Head of caudate nucleus (tissue), 42 donors: Measurements from ENCODE around the gene NES.

Experiments used
- DNase-seq, 42 donors: peaks; one replicate each; pipeline versions ENCODE4 v3.0.0 to v3.0.0-alpha.2; 2020 to 2021; ENCODE audit warnings: mixed read lengths in 7 of 42
- intact Hi-C: fragments of 100-400 bp; cut with DNase I; formaldehyde crosslinking; loops from one replicate; pipeline ENCODE4 v1.15.0; 2022

The NES gene

GRCh38 chr1:156689953-156690674 lies 12.9 kb upstream of the NES start:
- no peak for DNase-seq
- intact Hi-C loops: loop anchor here (5.0 kb wide), 1 partner anchor 37 kb away; the partner anchor contains the start of genes ISG20L2 and METTL25B

DNA sequence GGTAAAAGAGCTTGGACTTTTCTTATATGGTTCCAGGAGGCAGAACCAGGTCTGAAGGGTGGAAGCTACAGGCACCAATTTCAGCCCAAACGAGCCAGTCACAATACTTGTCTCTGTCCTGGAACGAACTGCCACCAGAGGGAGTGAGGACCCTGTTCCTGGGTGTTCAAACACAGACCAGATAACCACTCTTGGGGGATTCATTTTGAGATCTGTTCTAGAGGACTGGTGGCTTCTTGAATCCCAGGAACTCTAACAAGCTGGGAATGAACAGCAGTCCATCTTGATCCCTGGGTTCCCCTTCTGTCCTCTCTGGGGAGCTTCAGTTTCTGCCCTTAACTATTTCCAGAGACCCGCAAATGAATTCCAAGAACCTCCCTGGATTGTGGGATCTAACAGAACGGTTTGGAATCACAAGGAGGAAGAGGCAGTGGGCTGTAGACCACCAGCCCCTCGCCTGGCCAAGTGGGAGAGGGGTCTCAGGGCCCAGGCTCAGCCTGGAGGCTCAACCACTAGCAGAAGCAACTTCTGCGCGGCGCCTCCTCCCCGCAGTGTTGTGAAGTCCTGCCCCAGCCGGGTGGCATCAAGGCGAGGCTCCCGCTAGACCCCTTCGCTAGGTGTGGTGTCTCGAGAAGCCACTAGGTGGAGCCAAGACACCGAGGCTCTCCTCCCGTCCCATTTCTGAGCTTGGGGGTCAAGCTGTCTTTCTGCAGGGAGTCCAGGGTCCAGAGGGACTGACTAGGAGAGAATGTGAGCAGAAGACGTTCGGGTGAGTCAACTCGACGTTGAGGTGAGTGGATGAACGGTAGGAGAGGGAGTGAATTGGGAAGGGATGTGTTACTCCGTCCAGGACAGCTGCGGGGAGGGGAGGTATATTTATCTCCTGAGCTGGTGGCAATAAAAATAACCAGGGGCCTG lies 12.1 kb upstream of the NES start:
- intact Hi-C loops: loop anchor here (5.0 kb wide), 1 partner anchor 38 kb away; the partner anchor contains the start of genes ISG20L2 and METTL25B
- DNase-seq: peak; percentile 54 to 89 (median 76)

GRCh38 chr1:156684227-156684782 lies 7.1 kb upstream of the NES start:
- intact Hi-C loops: no loop called here
- no peak for DNase-seq

GRCh38 chr1:156682166-156682890 lies 5.1 kb upstream of the NES start:
- intact Hi-C loops: no loop called here
- no peak for DNase-seq

GRCh38 chr1:156681196-156681960 lies 4.2 kb upstream of the NES start:
- intact Hi-C loops: no loop called here
- DNase-seq: no peak

DNA sequence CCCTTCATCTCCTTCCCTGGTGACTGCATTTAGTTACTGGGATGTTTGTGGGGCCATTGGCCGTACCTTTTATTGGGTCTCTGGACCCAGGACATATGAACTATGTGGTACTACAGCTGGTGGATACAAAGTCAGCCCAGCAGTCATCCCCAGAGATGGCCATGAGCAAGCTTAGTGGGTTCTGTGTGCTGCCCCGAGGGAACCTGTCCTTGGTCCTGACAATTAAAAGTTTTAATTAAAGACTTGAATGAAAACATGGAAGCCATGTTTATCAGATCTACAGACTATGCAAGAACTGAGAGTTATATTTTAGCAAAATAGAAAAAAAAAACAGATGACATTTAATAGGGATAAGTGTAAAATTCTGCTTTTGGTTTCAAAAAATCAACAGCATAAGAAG lies 2.8 kb upstream of the NES start:
- intact Hi-C loops: no loop called here

GRCh38 chr1:156677616-156678596 lies 699 bp upstream of the NES start:
- DNase-seq: peak in 41 of 42 donors; percentile 58 to 92 (median 79)
- intact Hi-C loops: loop anchor here (1.0 kb wide), 1 partner anchor 18 kb away; no protein-coding TSS in a partner anchor

More for the DNA sequence above, 2.8 kb upstream of the NES start:
- DNase-seq: no peak

DNA sequence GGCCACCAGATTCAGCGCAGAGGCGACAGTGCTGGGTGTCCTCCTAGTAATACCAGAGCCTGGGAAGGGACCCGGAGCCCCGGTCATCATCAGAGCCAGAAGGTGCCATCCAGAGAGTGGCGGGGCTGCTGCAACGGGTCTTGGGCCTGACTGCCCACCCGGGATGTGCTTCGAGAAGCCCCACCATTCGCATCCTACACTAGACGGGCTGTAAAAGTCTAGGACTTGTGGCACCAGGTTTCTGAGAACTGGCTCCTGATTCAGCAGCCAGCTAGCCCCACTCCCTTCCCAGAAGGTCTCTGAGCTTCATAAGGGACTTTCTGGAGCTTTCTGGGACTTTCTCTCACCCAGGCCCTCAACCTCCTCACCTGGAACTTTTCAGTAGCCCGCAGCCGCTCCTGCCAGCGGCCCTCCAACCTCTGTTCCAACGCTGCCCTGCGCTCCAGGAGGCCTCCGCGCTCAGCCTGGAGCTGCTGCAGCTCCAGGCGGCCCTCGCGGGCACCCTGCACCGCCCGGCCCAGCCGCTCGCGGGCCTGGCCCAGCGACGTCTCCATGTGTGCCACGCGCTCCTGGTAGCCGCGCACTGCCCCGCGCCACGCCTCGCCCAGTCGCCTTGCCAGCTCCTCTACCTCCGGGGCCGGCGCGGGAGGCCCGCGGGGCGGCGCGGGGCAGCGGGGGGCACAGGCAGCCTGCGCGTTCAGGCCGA lies 940 bp downstream of the NES start:
- intact Hi-C loops: no loop called here
- no peak for DNase-seq

- peak in 1 of 42 donors; percentile 63 for DNase-seq
Observed at GRCh38 chr1:156675210-156676113, 1.7 kb downstream of the NES start.

DNA sequence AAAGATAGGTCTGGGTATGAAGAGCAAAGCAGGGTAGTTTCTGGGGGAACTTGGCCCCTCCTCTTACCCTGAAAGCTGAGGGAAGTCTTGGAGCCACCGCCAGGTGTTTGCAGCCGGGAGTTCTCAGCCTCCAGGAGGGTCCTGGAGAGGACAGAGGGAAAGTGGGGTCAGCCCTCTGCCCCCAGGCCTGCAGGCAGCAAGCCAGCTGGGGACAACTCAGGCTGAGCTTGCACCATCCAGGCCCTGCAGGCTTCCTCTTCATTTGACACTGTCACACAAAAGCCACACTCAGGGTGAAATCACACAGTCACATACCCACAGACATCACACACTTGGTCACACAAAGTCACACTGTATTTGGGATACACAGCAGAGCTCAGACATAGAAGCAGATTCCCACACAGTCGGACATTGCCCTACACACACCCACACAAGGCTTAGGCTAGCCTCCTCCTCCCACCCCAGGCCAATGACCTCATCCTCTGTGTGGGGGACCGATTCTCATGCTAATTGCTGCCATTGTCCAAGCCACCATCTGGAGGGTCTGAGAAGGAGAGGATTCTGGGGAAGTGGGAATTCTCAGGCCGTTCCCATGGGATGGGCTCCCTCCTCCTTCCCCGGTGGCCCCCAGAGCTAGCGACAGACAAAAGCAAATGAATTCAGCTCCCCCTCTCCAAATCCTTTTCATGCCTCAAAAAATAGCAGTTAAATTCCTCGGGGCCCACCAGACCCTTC lies 3.7 kb downstream of the NES start:
- intact Hi-C loops: no loop called here
- DNase-seq: peak in 35 of 42 donors; percentile 28 to 86 (median 64)

More at GRCh38 chr1:156675210-156676113, 1.7 kb downstream of the NES start:
- intact Hi-C loops: no loop called here

DNA sequence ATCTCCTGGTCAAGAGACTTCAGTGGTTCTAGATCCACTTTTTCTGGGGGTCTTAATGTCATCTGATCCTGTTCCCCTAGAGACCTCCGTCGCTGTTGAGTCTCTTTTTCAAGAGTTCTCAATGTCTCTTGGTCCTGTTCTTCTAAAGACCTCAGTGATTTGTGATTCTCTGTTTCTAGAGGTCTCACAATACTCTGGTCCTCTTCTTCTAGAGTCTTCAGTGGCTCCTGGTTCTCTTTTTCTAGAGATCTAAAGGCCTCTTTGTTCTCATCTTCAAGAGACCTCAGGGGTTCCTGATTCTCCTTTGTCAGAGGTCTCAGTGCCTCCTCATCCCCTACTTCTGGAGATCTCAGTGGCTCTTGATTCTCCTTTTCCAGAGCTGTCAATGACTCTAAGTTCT lies 5.4 kb downstream of the NES start:
- no peak for DNase-seq
- intact Hi-C loops: no loop called here

DNA sequence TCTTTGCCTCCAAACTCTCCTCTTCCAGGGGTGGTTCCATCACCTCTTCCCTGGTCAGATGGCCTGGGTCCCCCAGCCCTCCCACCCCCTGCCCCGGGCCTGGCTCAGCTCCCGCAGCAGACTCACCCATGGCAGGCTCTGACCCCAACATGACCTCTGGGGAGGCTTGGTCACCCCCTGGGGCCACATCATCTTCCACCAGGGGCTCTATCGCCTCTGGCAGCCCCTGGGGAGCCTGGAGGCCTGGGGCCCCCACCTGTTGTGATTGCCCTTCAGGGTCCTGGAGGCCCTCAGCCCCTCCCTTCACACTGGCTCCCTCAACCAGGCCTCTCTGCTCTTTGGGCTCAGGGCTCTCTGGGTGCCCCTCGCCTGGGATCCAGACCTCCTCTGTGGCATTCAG lies 6.4 kb downstream of the NES start:
- no peak for DNase-seq
- intact Hi-C loops: no loop called here

GRCh38 chr1:156670359-156670758 lies 6.8 kb downstream of the NES start:
- intact Hi-C loops: no loop called here

GRCh38 chr1:156669794-156670193 lies 7.4 kb downstream of the NES start:
- intact Hi-C loops: no loop called here
- DNase-seq: no peak

More at GRCh38 chr1:156670359-156670758, 6.8 kb downstream of the NES start:
- DNase-seq: no peak
